Astrocyte (in vitro differentiated cells and primary cell): ENCODE measurements around the gene NPIPA2.
"Not testable (repeated sequence)": the region's sequence is repeated elsewhere in the genome, so short reads cannot be mapped to it uniquely, and the experiment has no call there.

Source experiments
- CTCF ChIP-seq: IDR thresholded peaks from 2 replicates; pipeline ENCODE4 v1.5.1; 2011; ENCODE audit warnings: low read depth, mild to moderate bottlenecking, inconsistent platforms, low read length, moderate library complexity; ENCODE audit not compliant: insufficient read depth
- EZH2 ChIP-seq: IDR thresholded peaks from 2 replicates; pipeline ENCODE4 v1.6.1; 2012; ENCODE audit warnings: mild to moderate bottlenecking, low read length, inconsistent platforms; ENCODE audit not compliant: insufficient read depth

- TF ChIP-seq CTCF, EZH2: not testable (repeated sequence)
Measured at GRCh38 chr16:14775624-14776023, 33.3 kb downstream of the NPIPA2 start.
